OCI-LY7 (cell line): Measurements from ENCODE around the gene SNRPF. TPM values are rescaled to one million over a fixed set of nuclear protein-coding genes. Genes with fewer than 3 reads are reported as not detected.

ENCODE experiments used
- BruUV-seq: library from RNA; stranded (reverse); fragments of 400-500 nt; replicated peaks from 2 replicates; lab custom pipeline; 2021; lab: Mats Ljungman, UMichigan
- CTCF ChIA-PET: fragments of 300-600 bp; sonication (Branson Sonifier 250); formaldehyde crosslinking; loops from one replicate; lab custom pipeline; 2022; ENCODE audit warnings: antibody characterized with exemption; ENCODE audit not compliant: unreplicated experiment; lab: Charles Lee
- POLR2A ChIA-PET: fragments of 300-600 bp; sonication (Branson Sonifier 250); formaldehyde crosslinking; loops from one replicate; lab custom pipeline; 2022; ENCODE audit warnings: antibody characterized with exemption; lab: Charles Lee
- DNase-seq: peaks from one replicate; pipeline ENCODE4 v3.0.0-alpha.2; 2015; ENCODE audit warnings: low spot score
- H2AFZ ChIP-seq: fragments of 200-600 bp; sonication (generic), shearing (Covaris generic); 2 replicates; pipeline ENCODE4 v1.6.1; 2014; ENCODE audit warnings: mild to moderate bottlenecking, antibody characterized with exemption, low read length, moderate library complexity
- H3K27ac ChIP-seq: fragments of 200-600 bp; sonication (generic); 2 replicates; pipeline ENCODE4 v1.5.1; 2014; ENCODE audit warnings: mixed run types, low read depth, mild to moderate bottlenecking, moderate library complexity, low read length, inconsistent platforms; ENCODE audit not compliant: poor library complexity, severe bottlenecking
- H3K36me3 ChIP-seq: fragments of 200-600 bp; sonication (generic); 2 replicates; pipeline ENCODE4 v1.6.1; 2014; ENCODE audit warnings: mild to moderate bottlenecking, antibody characterized with exemption, low read length, moderate library complexity, mixed read lengths; ENCODE audit not compliant: insufficient read depth
- H3K4me1 ChIP-seq: fragments of 200-600 bp; sonication (generic); 2 replicates; pipeline ENCODE4 v1.5.1; 2014; ENCODE audit warnings: mild to moderate bottlenecking, low read length; ENCODE audit not compliant: insufficient read depth, poor library complexity, severe bottlenecking
- H3K4me2 ChIP-seq: fragments of 200-600 bp; sonication (generic); 2 replicates; pipeline ENCODE4 v1.6.1; 2014; ENCODE audit warnings: mild to moderate bottlenecking, low read length
- H3K4me3 ChIP-seq: fragments of 200-600 bp; sonication (generic); 2 replicates; pipeline ENCODE4 v1.5.1; 2014; ENCODE audit warnings: mild to moderate bottlenecking, low read depth, low read length; ENCODE audit not compliant: poor library complexity, severe bottlenecking
- H3K79me2 ChIP-seq: fragments of 200-600 bp; sonication (generic); 2 replicates; pipeline ENCODE4 v1.6.1; 2016; ENCODE audit warnings: low read depth, mild to moderate bottlenecking, low read length, moderate library complexity, mixed read lengths; ENCODE audit not compliant: insufficient read depth
- H3K9me2 ChIP-seq: fragments of 200-600 bp; sonication (generic); 2 replicates; pipeline ENCODE4 v1.6.1; 2016; ENCODE audit warnings: mild to moderate bottlenecking, low read length, mixed read lengths; ENCODE audit not compliant: insufficient read depth
- H3K9me3 ChIP-seq: fragments of 200-600 bp; sonication (generic); 2 replicates; pipeline ENCODE4 v1.6.1; 2014; ENCODE audit warnings: mild to moderate bottlenecking, mixed run types, low read length, mixed read lengths
- H4K20me1 ChIP-seq: fragments of 200-600 bp; sonication (generic); 2 replicates; pipeline ENCODE4 v1.6.1; 2014; ENCODE audit warnings: mild to moderate bottlenecking, antibody characterized with exemption, low read length, moderate library complexity, mixed read lengths; ENCODE audit not compliant: insufficient read depth
- CTCF ChIP-seq: fragments of 200-600 bp; sonication (generic); conservative IDR thresholded peaks from 2 replicates; pipeline ENCODE4 v1.5.1; 2014; ENCODE audit warnings: mild to moderate bottlenecking, antibody characterized with exemption, low read length, moderate library complexity, mixed read lengths
- EZH2phosphoT487 ChIP-seq: fragments of 200-600 bp; sonication (generic); IDR thresholded peaks from 2 replicates; pipeline ENCODE4 v1.6.1; 2018; ENCODE audit warnings: low read depth, borderline replicate concordance, mild to moderate bottlenecking, mixed run types, antibody characterized with exemption, low read length, moderate library complexity, mixed read lengths
- intact Hi-C: fragments of 100-400 bp; cut with micrococcal nuclease; formaldehyde crosslinking; loops from one replicate; pipeline ENCODE4 v1.10.0; 2022; ENCODE audit not compliant: unreplicated experiment
- total RNA-seq, 2 experiments: library from RNA; depleted of rRNA in 1 of 2; stranded (reverse); fragments of >200 nt in 1 of 2; shearing (Covaris generic) in 1 of 2; gene quantifications; 2 replicates each; pipeline ENCODE4 v1.2.3, GENCODE V29; 2014 to 2022

SNRPF gene
- total RNA-seq, 2 experiments from 2014 or later = 34.9 to 53.2 TPM

- Histone ChIP-seq H3K4me2 (no peak overlapping the region), H3K4me3 (no peak overlapping the region), H3K27ac (no peak overlapping the region), H2AFZ (no peak overlapping the region), H3K79me2 (no peaks in the 10 kb centered on the region), H3K9me2 (no peaks in the 10 kb centered on the region), H3K4me1 (no peaks in the 10 kb centered on the region), H3K36me3 (no peaks in the 10 kb centered on the region), H3K9me3 (peaks cover 2% of the 10 kb centered on the region; the same call in 1 of the 2 replicates), H4K20me1 (no peaks in the 10 kb centered on the region)
- BruUV-seq = no TSS peak
- ChIA-PET CTCF (no interaction called here), POLR2A (no interaction called here)
- DNase-seq = no peak
- TF ChIP-seq CTCF (no peak), EZH2phosphoT487 (no peak)
- intact Hi-C loops = no loop called here
Measured at GRCh38 chr12:95898081-95898480, 39.3 kb downstream of the SNRPF start.

GRCh38 chr12:95908573-95908972, 49.8 kb downstream of the SNRPF start:
- no peak for TF ChIP-seq EZH2phosphoT487
- TF ChIP-seq CTCF = no peak
- Histone ChIP-seq H3K4me2 (no peak overlapping the region), H3K36me3 (no peaks in the 10 kb centered on the region), H2AFZ (no peak overlapping the region), H4K20me1 (no peaks in the 10 kb centered on the region), H3K9me2 (0 out of 2 replicates have a peak, but pooled peaks cover 3% of the 10 kb centered on the region), H3K4me3 (no peak overlapping the region), H3K4me1 (no peaks in the 10 kb centered on the region), H3K79me2 (no peaks in the 10 kb centered on the region), H3K9me3 (no peaks in the 10 kb centered on the region), H3K27ac (no peak overlapping the region)
- CTCF ChIA-PET = interaction anchor here (0.6 kb wide), 1 partner anchor 169 kb away, joined by 3 read pairs; no protein-coding TSS in a partner anchor
- intact Hi-C loops = no loop called here
- BruUV-seq = no TSS peak
- no peak for DNase-seq
- POLR2A ChIA-PET = interaction anchor here (1.0 kb wide), 1 partner anchor 218 kb away, joined by 3 read pairs; no protein-coding TSS in a partner anchor

GRCh38 chr12:95909871-95910270, 51.1 kb downstream of the SNRPF start:
- no peak for DNase-seq
- ChIA-PET CTCF (interaction anchor here (0.6 kb wide), 1 partner anchor 327 kb away, joined by 5 read pairs; no protein-coding TSS in a partner anchor), POLR2A (no interaction called here)
- TF ChIP-seq CTCF = no peak
- TF ChIP-seq EZH2phosphoT487 = no peak
- Histone ChIP-seq H3K4me2 (no peak overlapping the region), H2AFZ (no peak overlapping the region), H3K4me1 (no peaks in the 10 kb centered on the region), H3K9me3 (no peaks in the 10 kb centered on the region), H4K20me1 (no peaks in the 10 kb centered on the region), H3K27ac (no peak overlapping the region), H3K4me3 (no peak overlapping the region), H3K9me2 (no peaks in the 10 kb centered on the region), H3K36me3 (no peaks in the 10 kb centered on the region), H3K79me2 (no peaks in the 10 kb centered on the region)
- no TSS peak for BruUV-seq
- intact Hi-C loops = no loop called here

Other genes starting within 250 kb of the SNRPF start
- not detected in 2 replicates for gene NTN4, start 68.2 kb upstream of the SNRPF start, total RNA-seq (2014; rRNA removed; shearing (Covaris generic))
- gene NTN4, start 68.2 kb upstream of the SNRPF start, total RNA-seq (2022) = not detected in 2 replicates
- 0.16 and 0.18 TPM in 2 replicates for gene CCDC38, start 83.7 kb downstream of the SNRPF start, total RNA-seq (2014; rRNA removed; shearing (Covaris generic))
- 0.99 and 1.5 TPM in 2 replicates for gene CCDC38, start 83.7 kb downstream of the SNRPF start, total RNA-seq (2022)
- 0.50 and 0.67 TPM in 2 replicates for gene AMDHD1, start 84.4 kb downstream of the SNRPF start, total RNA-seq (2014; rRNA removed; shearing (Covaris generic))
- gene AMDHD1, start 84.4 kb downstream of the SNRPF start, total RNA-seq (2022) = 2.6 and 2.8 TPM in 2 replicates
- gene HAL, start 137.4 kb downstream of the SNRPF start, total RNA-seq (2014; rRNA removed; shearing (Covaris generic)) = 0.25 and 0.57 TPM in 2 replicates
- 1.4 and 2.1 TPM in 2 replicates for gene HAL, start 137.4 kb downstream of the SNRPF start, total RNA-seq (2022)
- 75.6 and 86.7 TPM in 2 replicates for gene LTA4H, start 176.6 kb downstream of the SNRPF start, total RNA-seq (2014; rRNA removed; shearing (Covaris generic))
- 120 and 122 TPM in 2 replicates for gene LTA4H, start 176.6 kb downstream of the SNRPF start, total RNA-seq (2022)